PC-3 (cell line): ENCODE data around the gene TMEM69. TPM values are rescaled to one million over a fixed set of nuclear protein-coding genes. Genes with fewer than 3 reads are reported as not detected.

Experiments used
- ATAC-seq: fragments of 200-7000 bp; cut with Tn5 transposase; 2 replicates; pipeline ENCODE4 v1.9.1; 2020; ENCODE audit warnings: mild to moderate bottlenecking, moderate library complexity
- BruUV-seq: library from RNA; stranded (reverse); fragments of 400-500 nt; replicated peaks from 2 replicates; lab custom pipeline; 2021; lab: Mats Ljungman, UMichigan
- CTCF ChIA-PET: fragments of 300-600 bp; sonication (Branson Sonifier 250); formaldehyde crosslinking; loops from one replicate; lab custom pipeline; 2022; ENCODE audit warnings: antibody characterized with exemption; lab: Charles Lee
- POLR2A ChIA-PET: fragments of 300-600 bp; sonication (Branson Sonifier 250); formaldehyde crosslinking; loops from one replicate; lab custom pipeline; 2022; ENCODE audit warnings: antibody characterized with exemption; ENCODE audit not compliant: unreplicated experiment; lab: Charles Lee
- DNase-seq: peaks from one replicate; pipeline ENCODE4 v3.0.0-alpha.2; 2015
- H2AFZ ChIP-seq: fragments of 300-600 bp; sonication (generic); 2 replicates; pipeline ENCODE4 v1.6.0; 2016; ENCODE audit warnings: antibody characterized with exemption, low read length
- H3F3A ChIP-seq: fragments of 300-600 bp; sonication (generic); one replicate; pipeline ENCODE4 v1.6.0; 2017; ENCODE audit warnings: antibody characterized with exemption, low read length, control low read depth, mild to moderate bottlenecking; ENCODE audit not compliant: unreplicated experiment
- H3K27ac ChIP-seq: fragments of 300-600 bp; sonication (generic); 2 replicates; pipeline ENCODE4 v1.5.1; 2016; ENCODE audit warnings: mild to moderate bottlenecking, low read length
- H3K27me3 ChIP-seq: fragments of 300-600 bp; sonication (generic); 2 replicates; pipeline ENCODE4 v1.6.1; 2016; ENCODE audit warnings: low read length, mixed read lengths
- H3K36me3 ChIP-seq: fragments of 300-600 bp; sonication (generic); 2 replicates; pipeline ENCODE4 v1.6.1; 2016; ENCODE audit warnings: low read depth, mixed run types, low read length, mixed read lengths
- H3K4me1 ChIP-seq: fragments of 300-600 bp; sonication (generic); 2 replicates; pipeline ENCODE4 v1.5.1; 2016; ENCODE audit warnings: low read length; ENCODE audit not compliant: insufficient read depth
- H3K4me2 ChIP-seq: fragments of 300-600 bp; sonication (generic); 2 replicates; pipeline ENCODE4 v1.6.0; 2016; ENCODE audit warnings: low read length
- H3K4me3 ChIP-seq: fragments of 300-600 bp; sonication (generic); 2 replicates; pipeline ENCODE4 v1.5.1; 2016; ENCODE audit warnings: mild to moderate bottlenecking, low read length, mixed read lengths
- H3K79me2 ChIP-seq: fragments of 300-600 bp; sonication (generic); 2 replicates; pipeline ENCODE4 v1.6.1; 2017; ENCODE audit warnings: low read length, mixed read lengths
- H3K9ac ChIP-seq: fragments of 300-600 bp; sonication (generic); 2 replicates; pipeline ENCODE4 v1.6.0; 2016; ENCODE audit warnings: mild to moderate bottlenecking, low read length
- H3K9me2 ChIP-seq: fragments of 300-600 bp; sonication (generic); replicated peaks from 2 replicates; pipeline ENCODE4 v1.6.1; 2016; ENCODE audit warnings: mixed run types, low read length, mixed read lengths
- H3K9me3 ChIP-seq: fragments of 300-600 bp; sonication (generic); 2 replicates; pipeline ENCODE4 v1.6.1; 2016; ENCODE audit warnings: low read length, mixed read lengths
- H4K20me1 ChIP-seq: fragments of 300-600 bp; sonication (generic); 2 replicates; pipeline ENCODE4 v1.6.1; 2016; ENCODE audit warnings: low read length, mixed read lengths
- CTCF ChIP-seq: fragments of 300-600 bp; sonication (generic); conservative IDR thresholded peaks from 2 replicates; pipeline ENCODE4 v1.5.1; 2017; ENCODE audit warnings: antibody characterized with exemption, low read depth, mild to moderate bottlenecking, low read length
- EZH2 ChIP-seq: fragments of 300-600 bp; sonication (generic); IDR thresholded peaks from one replicate; pipeline ENCODE4 v1.6.1; 2017; ENCODE audit warnings: antibody characterized with exemption, mild to moderate bottlenecking, low read length; ENCODE audit not compliant: unreplicated experiment
- EZH2phosphoT487 ChIP-seq: fragments of 300-600 bp; sonication (generic); IDR thresholded peaks from 2 replicates; pipeline ENCODE4 v1.6.1; 2018; ENCODE audit warnings: mild to moderate bottlenecking, antibody characterized with exemption, low read length, borderline replicate concordance
- intact Hi-C: fragments of 100-400 bp; cut with micrococcal nuclease; formaldehyde crosslinking; loops from 2 replicates; pipeline ENCODE4 v1.9.0; 2023
- total RNA-seq: library from RNA; depleted of rRNA; stranded (reverse); fragments of >200 nt; gene quantifications from 2 replicates; pipeline ENCODE4 v1.2.3, GENCODE V29; 2014

The TMEM69 gene
- total RNA-seq, 1 experiment from 2014 or later: 26.6 TPM

- Histone ChIP-seq H3K4me1 (no peaks in the 10 kb centered on the region), H3K9me2 (no peaks in the 10 kb centered on the region), H3K9ac (no peak overlapping the region), H3K36me3 (peaks cover 48% of the 10 kb centered on the region; the same call in 1 of the 2 replicates), H3K4me2 (no peak overlapping the region), H3F3A (peaks cover 8% of the 10 kb centered on the region), H3K27ac (no peak overlapping the region), H3K9me3 (no peaks in the 10 kb centered on the region), H4K20me1 (no peaks in the 10 kb centered on the region), H3K79me2 (peaks cover 5% of the 10 kb centered on the region; the same call in 1 of the 2 replicates), H3K27me3 (no peaks in the 10 kb centered on the region), H2AFZ (no peak overlapping the region), H3K4me3 (no peak overlapping the region)
- TF ChIP-seq EZH2 (no peak), EZH2phosphoT487 (no peak), CTCF (no peak)
- intact Hi-C loops: no loop called here
- no TSS peak for BruUV-seq
- DNase-seq: no peak
- POLR2A ChIA-PET: no interaction called here
- ATAC-seq: no peak
- CTCF ChIA-PET: no interaction called here
These were observed 40.5 kb upstream of the TMEM69 start for GRCh38 chr1:45647248-45648021.

GRCh38 chr1:45654540-45655280 is 33.3 kb upstream of the TMEM69 start:
- no peak overlapping the region for H3K27ac ChIP-seq
- DNase-seq (no peak), ATAC-seq (no peak)
- no peak overlapping the region for H2AFZ ChIP-seq
- H3K9ac ChIP-seq: no peak overlapping the region
- BruUV-seq: no TSS peak
- no peaks in the 10 kb centered on the region for H3K9me2 ChIP-seq
- H3K4me2 ChIP-seq: no peak overlapping the region
- H3K4me1 ChIP-seq: no peaks in the 10 kb centered on the region
- H3K36me3 ChIP-seq: peaks cover 80% of the 10 kb centered on the region
- no peak overlapping the region for H3K4me3 ChIP-seq
- H4K20me1 ChIP-seq: no peaks in the 10 kb centered on the region
- intact Hi-C loops: no loop called here
- H3F3A ChIP-seq: peaks cover 3% of the 10 kb centered on the region
- H3K27me3 ChIP-seq: no peaks in the 10 kb centered on the region
- CTCF ChIA-PET: no interaction called here
- POLR2A ChIA-PET: no interaction called here
- TF ChIP-seq CTCF: no peak
- TF ChIP-seq EZH2phosphoT487: no peak
- TF ChIP-seq EZH2: no peak
- H3K9me3 ChIP-seq: no peaks in the 10 kb centered on the region
- H3K79me2 ChIP-seq: peaks cover 8% of the 10 kb centered on the region; the same call in 1 of the 2 replicates
